HepG2 (cell line): Measurements from ENCODE around the gene POLH. TPM values are rescaled to one million over a fixed set of nuclear protein-coding genes. Genes with fewer than 3 reads are reported as not detected.

Experiments used
- AHDC1 ChIP-seq: sonication (generic); formaldehyde crosslinking; IDR thresholded peaks from 2 replicates; pipeline ENCODE4 v1.5.1; 2020; ENCODE audit warnings: mild to moderate bottlenecking, missing genetic modification reagents, borderline replicate concordance
- E2F2 ChIP-seq: sonication (generic); formaldehyde crosslinking; IDR thresholded peaks from 2 replicates; pipeline ENCODE4 v1.4.0; 2020; ENCODE audit warnings: missing genetic modification reagents, borderline replicate concordance
- FOSL1 ChIP-seq: sonication (generic); formaldehyde crosslinking; IDR thresholded peaks from 2 replicates; pipeline ENCODE4 v1.9.0; 2021; ENCODE audit warnings: missing genetic modification reagents, borderline replicate concordance
- NCOA1 ChIP-seq: sonication (generic); formaldehyde crosslinking; IDR thresholded peaks from 2 replicates; pipeline ENCODE4 v1.9.0; 2021; ENCODE audit warnings: missing genetic modification reagents
- RCOR2 ChIP-seq: IDR thresholded peaks from 2 replicates; pipeline ENCODE4 v1.6.1; 2016; ENCODE audit warnings: missing biosample characterization, missing genetic modification reagents
- SOX6 ChIP-seq, 2 experiments: fragments of 450-650 bp in 1 of 2; sonication (generic) in 1 of 2; formaldehyde crosslinking in 1 of 2; IDR thresholded peaks; 2 replicates each; pipeline versions ENCODE4 v1.4.0 to v1.6.1; 2017 to 2020; ENCODE audit warnings: antibody characterized with exemption in 1 of 2, mild to moderate bottlenecking in 1 of 2, missing genetic modification reagents in 1 of 2
- SP140L ChIP-seq: sonication (generic); formaldehyde crosslinking; IDR thresholded peaks from 2 replicates; pipeline ENCODE4 v1.4.0; 2020; ENCODE audit warnings: missing genetic modification reagents, borderline replicate concordance
- ZNF670 ChIP-seq: sonication (generic); formaldehyde crosslinking; IDR thresholded peaks from 2 replicates; pipeline ENCODE4 v1.8.0; 2022; ENCODE audit warnings: mild to moderate bottlenecking, missing genetic modification reagents, borderline replicate concordance
- ZSCAN31 ChIP-seq: sonication (generic); formaldehyde crosslinking; IDR thresholded peaks from 2 replicates; pipeline ENCODE4 v1.5.0; 2020; ENCODE audit warnings: low read depth, mild to moderate bottlenecking, missing genetic modification reagents
- polyA plus RNA-seq, 8 experiments: library from polyadenylated mRNA; depleted of rRNA in 3 of 8; stranded (reverse) in 7 of 8; unstranded in 1 of 8; fragments of >200 nt; fragmentation: Illumina TruSeq in 4 of 8; extraction: Trizol in 4 of 8; gene quantifications; 2 replicates each; pipeline versions ENCODE4 v1.2.1 to v1.2.3, GENCODE V29; 2011 to 2016; ENCODE audit warnings: low read depth in 4 of 8, missing spikeins in 1 of 8, mixed read lengths in 1 of 8; ENCODE audit not compliant: insufficient read depth in 1 of 8
- total RNA-seq, 5 experiments: library from RNA; depleted of rRNA; stranded (reverse); fragments of >200 nt; fragmentation: Illumina TruSeq; extraction: Trizol; gene quantifications; 2 replicates each; pipeline ENCODE4 v1.2.3, GENCODE V29; 2016; ENCODE audit warnings: low read depth in 1 of 5
- TF ChIP-seq, protein P1 (sequence below): sonication (generic); formaldehyde crosslinking; conservative IDR thresholded peaks from 2 replicates; pipeline ENCODE4 v1.8.0; 2022; ENCODE audit warnings: mild to moderate bottlenecking, moderate library complexity, missing genetic modification reagents
- TF ChIP-seq, protein P2 (sequence below): sonication (generic); formaldehyde crosslinking; IDR thresholded peaks from 2 replicates; pipeline ENCODE4 v1.4.0; 2020; ENCODE audit warnings: missing genetic modification reagents, borderline replicate concordance
- TF ChIP-seq, protein P3 (sequence below): sonication (generic); formaldehyde crosslinking; IDR thresholded peaks from 2 replicates; pipeline ENCODE4 v1.5.1; 2020; ENCODE audit warnings: mild to moderate bottlenecking, missing genetic modification reagents

The POLH gene
- total and polyA plus RNA-seq, 2 of the 13 experiments (the other 11 are each of a cell fraction or from before 2014, with no cell fraction given) = 11.6 to 25.0 TPM

DNA sequence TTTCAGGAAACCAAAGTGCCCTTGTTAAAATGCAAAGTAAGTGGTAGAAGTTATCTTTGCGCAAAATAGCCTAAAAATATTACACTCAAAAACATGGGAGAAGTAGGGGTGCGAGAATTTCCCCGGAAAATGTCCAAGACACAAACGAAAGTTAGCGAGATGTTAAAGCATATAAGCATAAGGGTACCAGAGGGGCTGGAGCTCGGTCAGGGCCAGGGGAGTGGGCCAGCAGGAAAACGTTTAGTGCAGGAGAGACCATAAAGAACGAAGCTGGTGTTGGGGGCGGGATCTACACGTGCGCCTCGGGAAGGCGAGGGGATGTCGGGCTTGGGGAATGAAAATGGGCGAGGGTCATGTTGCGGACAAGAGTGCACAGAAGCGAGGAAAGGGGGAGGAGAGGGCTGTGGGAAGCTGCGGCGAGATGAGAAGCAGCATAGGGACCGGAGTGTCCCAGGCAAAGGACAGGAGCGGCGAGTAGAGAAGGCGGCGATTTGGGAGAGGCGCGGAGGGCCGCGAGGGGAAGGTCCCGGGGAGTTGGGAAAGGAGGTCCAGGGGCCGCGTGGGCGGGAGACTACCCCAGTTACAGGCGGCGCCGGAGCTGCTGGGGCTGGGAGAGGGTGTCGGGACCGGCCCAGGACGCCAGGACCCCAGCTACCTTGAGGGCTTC is 747 bp upstream of the POLH start (continued):
- TF ChIP-seq, protein P1, sequence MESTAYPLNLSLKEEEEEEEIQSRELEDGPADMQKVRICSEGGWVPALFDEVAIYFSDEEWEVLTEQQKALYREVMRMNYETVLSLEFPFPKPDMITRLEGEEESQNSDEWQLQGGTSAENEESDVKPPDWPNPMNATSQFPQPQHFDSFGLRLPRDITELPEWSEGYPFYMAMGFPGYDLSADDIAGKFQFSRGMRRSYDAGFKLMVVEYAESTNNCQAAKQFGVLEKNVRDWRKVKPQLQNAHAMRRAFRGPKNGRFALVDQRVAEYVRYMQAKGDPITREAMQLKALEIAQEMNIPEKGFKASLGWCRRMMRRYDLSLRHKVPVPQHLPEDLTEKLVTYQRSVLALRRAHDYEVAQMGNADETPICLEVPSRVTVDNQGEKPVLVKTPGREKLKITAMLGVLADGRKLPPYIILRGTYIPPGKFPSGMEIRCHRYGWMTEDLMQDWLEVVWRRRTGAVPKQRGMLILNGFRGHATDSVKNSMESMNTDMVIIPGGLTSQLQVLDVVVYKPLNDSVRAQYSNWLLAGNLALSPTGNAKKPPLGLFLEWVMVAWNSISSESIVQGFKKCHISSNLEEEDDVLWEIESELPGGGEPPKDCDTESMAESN (CRISPR knock-in tag) = peak; percentile 28
- peak; percentile 90 for TF ChIP-seq ZNF670 (CRISPR knock-in tag)
- TF ChIP-seq, protein P2, sequence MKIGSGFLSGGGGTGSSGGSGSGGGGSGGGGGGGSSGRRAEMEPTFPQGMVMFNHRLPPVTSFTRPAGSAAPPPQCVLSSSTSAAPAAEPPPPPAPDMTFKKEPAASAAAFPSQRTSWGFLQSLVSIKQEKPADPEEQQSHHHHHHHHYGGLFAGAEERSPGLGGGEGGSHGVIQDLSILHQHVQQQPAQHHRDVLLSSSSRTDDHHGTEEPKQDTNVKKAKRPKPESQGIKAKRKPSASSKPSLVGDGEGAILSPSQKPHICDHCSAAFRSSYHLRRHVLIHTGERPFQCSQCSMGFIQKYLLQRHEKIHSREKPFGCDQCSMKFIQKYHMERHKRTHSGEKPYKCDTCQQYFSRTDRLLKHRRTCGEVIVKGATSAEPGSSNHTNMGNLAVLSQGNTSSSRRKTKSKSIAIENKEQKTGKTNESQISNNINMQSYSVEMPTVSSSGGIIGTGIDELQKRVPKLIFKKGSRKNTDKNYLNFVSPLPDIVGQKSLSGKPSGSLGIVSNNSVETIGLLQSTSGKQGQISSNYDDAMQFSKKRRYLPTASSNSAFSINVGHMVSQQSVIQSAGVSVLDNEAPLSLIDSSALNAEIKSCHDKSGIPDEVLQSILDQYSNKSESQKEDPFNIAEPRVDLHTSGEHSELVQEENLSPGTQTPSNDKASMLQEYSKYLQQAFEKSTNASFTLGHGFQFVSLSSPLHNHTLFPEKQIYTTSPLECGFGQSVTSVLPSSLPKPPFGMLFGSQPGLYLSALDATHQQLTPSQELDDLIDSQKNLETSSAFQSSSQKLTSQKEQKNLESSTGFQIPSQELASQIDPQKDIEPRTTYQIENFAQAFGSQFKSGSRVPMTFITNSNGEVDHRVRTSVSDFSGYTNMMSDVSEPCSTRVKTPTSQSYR (CRISPR knock-in tag) = no peak
- 0 out of 2 replicates have a peak, but pooled peaks have one; percentile 40 for TF ChIP-seq SP140L (CRISPR knock-in tag)
- TF ChIP-seq E2F2 (CRISPR knock-in tag) = 0 out of 2 replicates have a peak, but pooled peaks have one; percentile 40
- TF ChIP-seq ZSCAN31 (CRISPR knock-in tag) = no peak
- TF ChIP-seq RCOR2 = no peak
- 0 out of 2 replicates have a peak, but pooled peaks have one; percentile 9 for TF ChIP-seq FOSL1 (CRISPR knock-in tag)
- TF ChIP-seq NCOA1 (CRISPR knock-in tag) = no peak
- peak; percentile 76; the same call in 1 of the 2 replicates for TF ChIP-seq AHDC1
- TF ChIP-seq, protein P3, sequence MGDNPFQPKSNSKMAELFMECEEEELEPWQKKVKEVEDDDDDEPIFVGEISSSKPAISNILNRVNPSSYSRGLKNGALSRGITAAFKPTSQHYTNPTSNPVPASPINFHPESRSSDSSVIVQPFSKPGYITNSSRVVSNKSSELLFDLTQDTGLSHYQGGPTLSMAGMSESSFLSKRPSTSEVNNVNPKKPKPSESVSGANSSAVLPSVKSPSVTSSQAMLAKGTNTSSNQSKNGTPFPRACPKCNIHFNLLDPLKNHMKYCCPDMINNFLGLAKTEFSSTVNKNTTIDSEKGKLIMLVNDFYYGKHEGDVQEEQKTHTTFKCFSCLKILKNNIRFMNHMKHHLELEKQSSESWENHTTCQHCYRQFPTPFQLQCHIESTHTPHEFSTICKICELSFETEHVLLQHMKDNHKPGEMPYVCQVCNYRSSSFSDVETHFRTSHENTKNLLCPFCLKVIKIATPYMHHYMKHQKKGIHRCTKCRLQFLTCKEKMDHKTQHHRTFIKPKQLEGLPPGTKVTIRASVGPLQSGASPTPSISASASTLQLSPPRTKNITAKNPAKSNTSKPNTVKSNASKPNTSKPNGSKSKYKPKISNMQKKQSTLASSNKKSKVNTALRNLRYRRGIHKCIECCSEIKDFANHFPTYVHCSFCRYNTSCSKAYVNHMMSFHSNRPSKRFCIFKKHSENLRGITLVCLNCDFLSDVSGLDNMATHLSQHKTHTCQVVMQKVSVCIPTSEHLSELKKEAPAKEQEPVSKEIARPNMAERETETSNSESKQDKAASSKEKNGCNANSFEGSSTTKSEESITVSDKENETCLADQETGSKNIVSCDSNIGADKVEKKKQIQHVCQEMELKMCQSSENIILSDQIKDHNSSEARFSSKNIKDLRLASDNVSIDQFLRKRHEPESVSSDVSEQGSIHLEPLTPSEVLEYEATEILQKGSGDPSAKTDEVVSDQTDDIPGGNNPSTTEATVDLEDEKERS = peak; percentile 43; the same call in 1 of the 2 replicates
- no peak for TF ChIP-seq SOX6 (IDR thresholded peaks at IDR 0.05)
- TF ChIP-seq SOX6 (CRISPR knock-in tag; IDR thresholded peaks at IDR 0.05) = no peak
